ENCODE results near the gene MOB1B.

The MOB1B gene

DNA sequence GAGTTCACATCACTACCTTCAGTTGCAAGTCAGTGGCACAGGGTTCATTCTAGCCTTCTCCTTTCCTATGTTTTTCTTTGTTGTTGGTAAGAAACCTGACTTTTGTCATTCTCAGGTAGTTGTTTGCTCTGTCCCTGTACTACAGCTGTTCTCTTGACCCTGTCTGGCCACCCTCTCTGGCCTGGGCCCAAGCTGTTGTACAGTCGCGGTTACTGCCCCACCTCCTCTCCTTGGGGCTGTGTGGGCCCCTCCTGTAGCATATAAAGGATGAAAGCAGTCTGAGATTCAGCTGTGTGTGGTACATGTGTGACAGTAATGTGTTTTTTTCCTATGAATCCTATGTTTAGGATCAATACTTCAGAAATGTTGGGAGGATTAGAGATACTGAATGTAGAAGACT, 12.5 kb downstream of the MOB1B start:
- DNase-seq (ENCODE audit: low read depth): no peak

GRCh38 chr4:70915036-70915815, 13.1 kb downstream of the MOB1B start:
- no peak for DNase-seq (ENCODE audit: low read depth)

DNA sequence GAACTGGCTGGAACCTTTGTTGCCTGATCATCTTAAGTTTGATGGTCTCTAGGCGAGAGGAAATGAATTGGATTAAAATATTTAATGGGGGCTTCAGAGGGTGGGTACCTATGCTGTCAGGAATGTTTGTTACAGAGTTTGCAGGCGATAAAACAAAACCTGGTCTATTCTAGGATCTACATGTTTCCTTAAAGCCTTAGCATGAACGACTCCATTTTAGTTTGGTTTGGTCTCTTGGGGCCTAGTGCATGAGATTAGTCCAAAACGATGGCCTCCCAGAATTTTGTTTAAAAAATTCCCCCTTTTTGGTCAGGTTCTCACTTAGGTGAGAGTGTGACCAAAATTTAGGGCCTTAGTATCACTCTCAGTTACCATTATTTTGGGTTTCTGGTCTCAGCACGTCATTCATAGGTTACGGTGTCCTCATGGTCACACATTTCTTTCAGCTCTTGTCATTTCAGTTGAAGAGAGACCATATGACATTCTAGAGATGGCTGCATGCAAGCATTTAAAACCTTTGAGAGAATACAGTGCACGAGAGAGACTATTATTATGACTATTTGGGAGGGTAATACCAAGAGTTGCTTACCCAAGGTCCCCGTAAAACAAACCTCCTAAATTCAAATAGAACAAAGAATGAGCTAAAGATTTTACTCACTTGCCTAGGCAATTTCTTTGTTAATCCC, 13.8 kb downstream of the MOB1B start:
- DNase-seq (ENCODE audit: low read depth): no peak

DNA sequence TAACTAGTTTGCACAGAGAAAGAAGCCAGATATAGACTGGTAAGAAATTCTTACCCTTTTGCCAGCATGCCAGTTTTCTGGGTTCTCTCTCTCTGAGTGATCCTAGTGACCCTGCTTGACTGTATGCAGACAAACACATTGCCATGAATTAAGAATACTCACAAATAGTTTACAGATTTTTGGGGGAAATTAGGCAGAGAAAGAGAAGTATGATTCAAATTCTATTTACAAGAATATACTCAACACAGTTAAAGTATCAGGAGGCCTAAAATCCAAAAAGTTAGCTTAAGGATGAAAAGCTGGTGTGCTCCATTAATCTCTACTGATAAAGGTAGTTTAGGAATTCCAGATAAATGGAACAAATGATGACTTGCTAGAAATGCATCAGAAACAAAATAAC, 18.4 kb downstream of the MOB1B start:
- DNase-seq (ENCODE audit: low read depth): no peak

DNA sequence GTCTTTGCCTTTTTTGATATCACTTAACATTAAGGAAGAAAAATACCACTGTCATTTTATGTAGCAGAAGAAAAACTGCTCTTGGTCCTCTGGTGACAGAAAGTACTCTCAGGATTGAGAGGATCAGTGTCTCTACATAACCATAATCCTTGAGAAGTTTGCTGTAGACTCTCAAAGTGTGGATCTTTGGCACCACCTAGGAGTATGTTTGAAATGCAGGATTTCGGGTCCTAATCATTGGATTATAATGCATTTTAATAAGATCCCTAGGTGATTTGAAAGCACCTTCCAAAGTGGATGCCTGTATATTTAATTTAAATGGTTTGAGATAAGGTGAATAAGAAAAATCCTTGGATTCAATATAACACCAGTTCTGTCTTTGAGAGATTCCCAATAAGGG, 23.2 kb downstream of the MOB1B start:
- no peak for DNase-seq (ENCODE audit: low read depth)

GRCh38 chr4:70925899-70926635, 23.9 kb downstream of the MOB1B start:
- DNase-seq (ENCODE audit: low read depth): no peak

DNA sequence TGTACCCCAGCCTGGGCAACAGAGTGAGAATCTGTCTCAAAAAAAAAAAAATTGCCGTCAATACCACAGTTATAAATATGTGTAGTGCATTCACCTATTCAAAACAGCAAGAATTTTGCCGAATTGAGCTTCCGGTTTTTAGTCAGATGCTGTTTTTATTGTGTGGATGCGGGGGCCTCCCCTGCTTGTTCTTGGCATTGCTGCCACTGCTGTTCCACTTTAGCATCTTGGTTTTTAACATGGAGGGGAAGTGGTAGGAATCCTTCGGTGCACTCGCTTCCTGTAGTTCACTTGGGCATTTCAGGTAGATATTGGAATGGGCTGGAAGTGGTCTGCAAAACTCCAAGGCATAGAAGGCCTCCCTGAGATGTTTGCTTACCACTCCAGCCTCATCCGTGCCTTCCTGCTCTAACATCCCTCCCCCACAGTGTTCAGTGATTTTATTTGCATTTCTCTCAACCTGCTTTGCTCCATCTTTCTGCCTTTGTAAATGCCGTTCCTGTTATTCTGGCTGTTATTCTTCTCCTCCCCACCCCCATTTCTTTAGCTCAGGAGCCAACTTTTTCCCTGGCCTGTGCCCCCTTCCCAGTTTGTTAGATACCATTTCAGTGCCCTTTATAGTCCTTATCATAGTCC, 25.5 kb downstream of the MOB1B start:
- DNase-seq (ENCODE audit: low read depth): no peak

- DNase-seq (ENCODE audit: low read depth): no peak
Observed at GRCh38 chr4:70930530-70931256, 28.5 kb downstream of the MOB1B start.

GRCh38 chr4:70931347-70931746, 29.2 kb downstream of the MOB1B start:
- DNase-seq (ENCODE audit: low read depth): no peak

GRCh38 chr4:70932984-70933383, 30.8 kb downstream of the MOB1B start:
- DNase-seq (ENCODE audit: low read depth): no peak

DNA sequence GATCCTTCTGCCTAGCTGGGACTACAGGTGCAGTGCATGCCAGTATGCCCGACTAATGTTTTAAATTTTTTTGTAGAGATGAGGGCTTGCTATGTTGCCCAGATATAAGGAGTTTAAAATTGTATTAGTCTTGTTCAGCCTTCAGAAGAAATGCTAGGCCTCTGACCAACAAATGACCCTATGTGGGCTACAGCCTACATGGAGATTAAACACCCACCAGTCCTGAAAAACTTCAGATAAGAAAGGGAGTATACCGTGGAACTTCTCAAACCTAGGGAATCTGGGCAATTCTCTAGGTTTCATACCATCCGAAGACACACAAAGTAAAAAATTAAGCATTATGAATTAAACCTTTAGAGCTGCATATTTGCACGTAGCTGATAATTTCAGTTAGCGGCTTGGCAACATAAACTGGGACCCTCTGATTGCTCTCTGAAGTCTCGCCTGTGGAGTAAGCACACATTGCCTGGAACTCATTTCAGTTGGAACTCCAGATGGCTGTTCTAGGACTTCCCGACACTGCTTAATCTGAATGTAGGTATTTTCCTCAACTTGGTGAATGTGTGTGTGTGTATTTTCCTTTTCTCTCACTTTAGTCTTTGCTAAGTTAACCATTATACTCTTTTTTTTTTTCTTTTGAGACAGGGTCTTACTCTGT, 33.0 kb downstream of the MOB1B start:
- DNase-seq (ENCODE audit: low read depth): no peak

- no peak for DNase-seq (ENCODE audit: low read depth)
Observed at GRCh38 chr4:70936200-70936787, 34.1 kb downstream of the MOB1B start.

- DNase-seq (ENCODE audit: low read depth): no peak
Observed at GRCh38 chr4:70938086-70938485, 35.9 kb downstream of the MOB1B start.

GRCh38 chr4:70940134-70940533, 38.0 kb downstream of the MOB1B start:
- no peak for DNase-seq (ENCODE audit: low read depth)

DNA sequence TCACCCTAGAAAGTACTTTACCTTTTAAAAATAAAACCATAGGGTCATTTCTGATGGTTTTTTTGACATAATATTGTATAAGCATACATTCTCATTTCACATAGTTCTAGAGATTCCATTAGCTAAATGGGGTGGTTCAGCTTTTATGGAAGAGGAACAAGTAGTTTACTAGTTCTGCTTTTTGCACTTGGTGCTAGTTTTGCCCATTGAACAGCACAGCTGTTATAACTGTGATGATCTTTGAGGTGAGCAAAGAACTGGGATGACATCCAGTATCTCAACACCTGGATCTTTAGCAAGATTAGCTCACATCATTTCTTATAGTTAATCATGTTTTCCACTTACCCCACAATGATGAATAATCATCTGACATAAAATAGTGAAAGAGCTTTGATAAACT, 40.9 kb downstream of the MOB1B start:
- no peak for DNase-seq (ENCODE audit: low read depth)

DNA sequence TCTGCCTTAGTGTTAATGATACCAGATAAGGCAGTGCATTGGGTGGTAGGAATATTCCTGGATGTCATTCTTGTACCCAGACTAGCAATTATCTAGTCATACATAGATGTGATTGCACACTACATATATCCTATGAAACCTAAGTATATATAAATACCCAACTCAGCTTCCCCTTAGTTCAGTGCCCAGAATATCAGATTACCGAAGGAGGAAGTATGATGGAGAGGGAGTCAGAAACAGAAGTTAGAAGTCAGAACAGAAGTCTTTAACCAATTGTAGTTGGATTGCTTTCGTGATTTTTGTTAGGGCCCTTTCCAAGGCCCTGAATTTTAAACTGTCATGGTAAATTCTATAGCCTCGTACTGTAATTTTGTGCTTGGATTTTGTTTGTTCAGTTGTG, 42.9 kb downstream of the MOB1B start:
- no peak for DNase-seq (ENCODE audit: low read depth)

DNA sequence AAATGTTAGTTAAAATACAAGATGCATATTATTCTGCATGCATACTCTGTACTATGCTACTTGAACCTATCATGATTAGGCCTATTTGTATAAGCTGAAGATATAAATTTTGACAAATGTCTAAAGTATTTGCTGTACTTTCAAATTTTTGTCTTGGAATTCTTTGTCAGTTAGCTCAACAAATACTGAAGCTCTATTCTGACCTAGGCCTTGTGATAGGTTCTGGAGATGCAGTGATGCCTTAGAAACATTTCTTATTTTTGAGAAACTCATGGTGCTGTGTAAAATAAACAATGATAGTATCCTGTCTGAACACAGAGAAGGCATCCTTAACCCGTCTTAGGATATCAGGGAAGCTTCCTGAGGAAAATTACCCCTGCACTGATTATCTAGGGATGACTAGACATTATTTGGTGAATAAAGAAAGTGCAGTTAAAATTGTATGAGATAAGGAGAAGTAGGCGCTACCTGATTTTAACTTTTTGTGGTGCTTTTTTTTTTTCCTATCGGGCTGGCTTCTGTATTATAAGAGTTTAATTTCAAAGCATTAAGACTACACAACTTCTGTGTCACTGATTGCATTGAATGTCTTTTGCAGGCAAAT, 43.4 kb downstream of the MOB1B start:
- DNase-seq (ENCODE audit: low read depth): no peak

DNA sequence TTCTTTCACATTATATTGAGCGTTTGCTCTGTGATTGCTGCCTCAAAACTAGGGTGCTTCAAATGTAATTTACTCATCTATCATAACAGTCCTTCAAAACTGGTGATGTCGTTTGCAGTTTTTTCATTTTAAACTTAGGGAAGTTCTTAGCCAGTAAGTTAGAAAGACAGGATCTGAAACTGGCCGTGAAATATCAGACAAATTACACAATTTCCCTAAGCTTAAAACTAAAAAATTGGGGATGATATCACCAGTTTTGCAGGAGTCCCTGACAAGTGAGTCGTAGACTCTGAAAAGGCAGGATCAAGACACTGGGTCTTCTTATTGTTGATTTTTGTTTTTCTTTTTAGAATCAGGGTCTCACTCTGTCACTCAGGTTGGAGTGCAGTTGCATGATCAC, 44.8 kb downstream of the MOB1B start:
- DNase-seq (ENCODE audit: low read depth): no peak

GRCh38 chr4:70948665-70949260, 46.6 kb downstream of the MOB1B start:
- DNase-seq (ENCODE audit: low read depth): no peak

- DNase-seq (ENCODE audit: low read depth): no peak
Observed at GRCh38 chr4:70954032-70954431, 51.9 kb downstream of the MOB1B start.

Measured in non-pigmented ciliary epithelial cell (primary cell).